GM10266 (cell line): ENCODE results near the gene WSCD2.

Experiments used
- DNase-seq: peaks from one replicate; pipeline ENCODE4 v3.0.0; 2012; ENCODE audit errors: extremely low spot score
- TF ChIP-seq, protein P1 (sequence below): IDR thresholded peaks from 2 replicates; pipeline ENCODE4 v1.5.1; 2012; ENCODE audit warnings: mild to moderate bottlenecking, low read depth; ENCODE audit not compliant: control insufficient read depth, insufficient read depth; ENCODE audit errors: missing control alignments

The WSCD2 gene

DNA sequence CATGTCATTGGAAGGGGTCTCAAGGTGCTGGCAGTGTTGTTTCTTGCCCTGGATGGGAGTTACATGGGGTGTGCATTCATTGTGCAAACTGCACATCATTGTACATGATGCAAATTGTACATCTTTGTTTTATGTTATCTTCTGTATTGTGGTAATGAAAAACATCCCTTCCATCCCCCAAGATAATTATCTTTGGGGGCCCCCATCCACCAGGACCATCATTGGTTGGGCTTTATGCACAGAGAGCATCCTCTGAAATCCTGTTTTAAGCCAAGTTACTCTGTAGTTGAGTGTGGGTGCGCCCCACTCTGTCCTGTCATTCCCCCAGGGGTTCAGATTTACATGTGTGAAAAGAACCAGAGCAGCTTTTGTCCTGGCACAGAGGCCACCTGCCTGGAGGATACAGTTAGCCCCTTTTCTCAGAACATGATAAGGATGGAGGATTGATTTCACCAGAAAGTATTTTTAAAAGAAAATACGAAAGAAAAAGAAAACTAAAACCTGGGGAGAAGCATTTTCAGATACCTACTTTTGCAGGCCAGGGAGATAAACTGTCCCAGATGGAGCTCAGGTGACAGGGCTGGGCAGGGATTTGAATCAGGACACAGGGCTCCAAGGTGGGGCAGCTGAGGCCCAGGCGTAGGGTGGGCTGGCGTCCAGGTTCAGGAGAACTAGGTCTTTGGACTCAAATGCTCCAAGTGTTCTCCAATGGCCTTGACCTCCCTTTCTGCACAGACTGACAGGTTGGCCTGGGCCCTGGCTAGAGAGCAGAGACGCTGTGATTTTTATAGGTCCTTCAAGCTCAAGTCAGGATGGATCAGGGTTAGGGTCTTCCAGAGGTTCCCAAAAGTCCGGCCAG lies 17.2 kb downstream of the WSCD2 start:
- DNase-seq, result no peak
- TF ChIP-seq, protein P1, sequence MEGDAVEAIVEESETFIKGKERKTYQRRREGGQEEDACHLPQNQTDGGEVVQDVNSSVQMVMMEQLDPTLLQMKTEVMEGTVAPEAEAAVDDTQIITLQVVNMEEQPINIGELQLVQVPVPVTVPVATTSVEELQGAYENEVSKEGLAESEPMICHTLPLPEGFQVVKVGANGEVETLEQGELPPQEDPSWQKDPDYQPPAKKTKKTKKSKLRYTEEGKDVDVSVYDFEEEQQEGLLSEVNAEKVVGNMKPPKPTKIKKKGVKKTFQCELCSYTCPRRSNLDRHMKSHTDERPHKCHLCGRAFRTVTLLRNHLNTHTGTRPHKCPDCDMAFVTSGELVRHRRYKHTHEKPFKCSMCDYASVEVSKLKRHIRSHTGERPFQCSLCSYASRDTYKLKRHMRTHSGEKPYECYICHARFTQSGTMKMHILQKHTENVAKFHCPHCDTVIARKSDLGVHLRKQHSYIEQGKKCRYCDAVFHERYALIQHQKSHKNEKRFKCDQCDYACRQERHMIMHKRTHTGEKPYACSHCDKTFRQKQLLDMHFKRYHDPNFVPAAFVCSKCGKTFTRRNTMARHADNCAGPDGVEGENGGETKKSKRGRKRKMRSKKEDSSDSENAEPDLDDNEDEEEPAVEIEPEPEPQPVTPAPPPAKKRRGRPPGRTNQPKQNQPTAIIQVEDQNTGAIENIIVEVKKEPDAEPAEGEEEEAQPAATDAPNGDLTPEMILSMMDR, result no peak

DNA sequence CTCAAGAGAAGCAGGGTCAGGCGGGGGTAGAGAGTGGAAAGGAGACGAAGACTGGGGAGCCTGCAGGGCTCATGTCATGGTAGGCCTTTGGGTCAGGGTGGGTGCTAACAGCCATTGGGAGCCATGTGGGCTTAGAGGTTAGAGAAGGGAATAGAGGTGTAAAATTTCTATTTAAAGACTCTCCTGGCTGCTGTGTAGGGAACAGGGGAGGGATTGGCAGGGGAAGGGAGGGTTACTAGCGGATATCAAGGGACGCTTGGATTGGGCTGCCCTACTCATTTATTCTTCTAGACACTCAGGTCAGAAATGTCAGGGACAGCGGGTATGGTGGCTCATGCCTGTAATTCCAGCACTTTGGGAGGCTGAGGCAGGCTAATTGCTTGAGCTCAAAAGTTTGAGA lies 18.2 kb downstream of the WSCD2 start:
- no peak for DNase-seq
- TF ChIP-seq, protein P1, result no peak

DNA sequence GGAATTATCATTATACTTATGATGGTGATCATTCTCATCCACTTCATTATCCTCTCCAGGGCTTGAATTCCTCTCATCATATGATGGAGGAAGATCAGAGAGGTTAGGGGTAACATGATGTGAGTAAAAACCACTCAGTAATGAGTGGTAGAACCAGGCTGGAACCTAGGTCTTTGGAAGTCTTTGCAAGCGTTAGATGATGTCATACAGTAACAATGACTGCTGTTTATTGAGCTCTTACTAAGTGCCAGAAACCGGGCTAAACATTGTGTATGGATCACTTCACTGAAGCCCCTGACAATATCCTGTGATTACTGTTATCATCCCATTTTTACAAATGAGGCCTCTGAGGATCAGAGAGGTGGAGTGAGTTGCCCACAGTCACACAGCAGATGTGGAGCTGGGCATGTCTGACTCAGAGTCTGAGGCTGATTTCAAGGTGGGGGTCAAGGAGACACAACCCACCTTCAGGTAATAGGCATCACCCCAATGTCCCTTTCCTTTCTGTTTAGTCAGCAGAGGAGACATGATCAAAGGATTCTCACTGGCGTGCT lies 19.5 kb downstream of the WSCD2 start:
- no peak for DNase-seq
- TF ChIP-seq, protein P1, result no peak

DNA sequence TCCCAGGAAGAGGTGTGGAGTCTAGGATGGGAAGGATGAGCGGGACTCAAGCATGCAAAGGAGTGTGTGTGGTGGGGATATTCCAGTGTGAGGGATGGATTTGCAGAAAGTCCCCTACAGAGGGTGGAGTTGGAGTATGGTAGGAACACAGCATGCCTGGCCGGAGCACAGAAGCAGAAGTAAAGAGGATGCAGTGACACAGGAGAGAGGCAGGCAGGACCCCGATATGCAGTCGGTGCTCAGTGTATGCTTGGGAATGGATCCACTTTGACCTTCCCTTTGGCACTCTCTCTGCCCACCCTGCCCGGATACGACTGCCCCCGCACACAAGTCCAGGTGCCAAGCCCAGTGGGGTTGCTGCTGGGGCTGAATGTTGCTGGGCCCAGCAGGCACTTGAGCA lies 21.3 kb downstream of the WSCD2 start:
- TF ChIP-seq, protein P1, result no peak
- no peak for DNase-seq

- TF ChIP-seq, protein P1, result no peak
- DNase-seq, result no peak
Measured at GRCh38 chr12:108151533-108152169, 22.6 kb downstream of the WSCD2 start.

- DNase-seq, result no peak
- TF ChIP-seq, protein P1, result no peak
Measured at GRCh38 chr12:108152170-108152538, 23.1 kb downstream of the WSCD2 start.

GRCh38 chr12:108156717-108157116 lies 27.6 kb downstream of the WSCD2 start:
- DNase-seq, result no peak
- TF ChIP-seq, protein P1, result no peak
